Measurements from ENCODE around the gene ITSN1.

ITSN1 gene

DNA sequence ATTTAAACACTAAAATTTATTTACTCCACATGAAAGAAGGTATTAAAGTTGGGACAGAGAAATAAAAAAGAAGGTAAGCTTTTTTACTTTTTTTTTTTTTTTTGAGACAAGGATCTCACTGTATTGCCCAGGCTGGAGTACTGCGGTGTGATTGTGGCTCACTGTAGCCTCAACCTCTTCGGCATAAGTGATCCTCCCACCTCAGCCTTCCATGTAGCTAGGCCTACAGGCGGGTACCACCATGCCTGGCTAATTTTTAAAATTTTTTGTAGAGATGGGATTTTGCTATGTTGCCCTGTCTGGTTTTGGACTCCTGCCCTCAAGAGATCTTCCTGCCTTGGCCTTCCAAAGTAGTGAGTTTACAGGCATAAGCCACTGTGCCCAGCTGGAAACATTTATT lies 106.6 kb downstream of the ITSN1 start:
- DNase-seq (no peak), ATAC-seq (replicated peaks) (no peak)
- Mint-ChIP-seq H3K27ac (no peak overlapping the region), H3K36me3 (peaks cover 9 to 12% of the 10 kb centered on the region in 2 donors), H3K4me3 (no peak overlapping the region), H3K9me3 (peaks cover 13% of the 10 kb centered on the region in 2 donors), H3K4me1 (no peaks in the 10 kb centered on the region), H3K27me3 (no peaks in the 10 kb centered on the region)

DNA sequence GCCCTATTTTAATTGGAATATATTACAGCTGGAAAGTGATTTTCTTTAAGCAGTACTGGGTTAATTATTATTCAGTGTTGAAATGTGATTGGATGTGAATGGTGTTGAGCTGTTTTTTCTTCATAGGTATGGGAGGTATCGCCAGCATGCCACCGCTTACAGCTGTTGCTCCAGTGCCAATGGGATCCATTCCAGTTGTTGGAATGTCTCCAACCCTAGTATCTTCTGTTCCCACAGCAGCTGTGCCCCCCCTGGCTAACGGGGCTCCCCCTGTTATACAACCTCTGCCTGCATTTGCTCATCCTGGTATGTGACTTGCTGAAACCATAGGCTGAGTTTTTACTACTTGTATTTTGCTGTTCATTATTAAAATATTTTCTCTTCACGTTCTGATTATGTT lies 107.7 kb downstream of the ITSN1 start:
- peaks cover 9 to 12% of the 10 kb centered on the region in 2 donors for H3K36me3 Mint-ChIP-seq
- H3K27ac Mint-ChIP-seq: no peak overlapping the region
- DNase-seq: no peak
- H3K9me3 Mint-ChIP-seq: peaks cover 13% of the 10 kb centered on the region in 2 donors
- no peaks in the 10 kb centered on the region for H3K4me1 Mint-ChIP-seq
- ATAC-seq (replicated peaks): no peak
- no peaks in the 10 kb centered on the region for H3K27me3 Mint-ChIP-seq
- H3K4me3 Mint-ChIP-seq: no peak overlapping the region

DNA sequence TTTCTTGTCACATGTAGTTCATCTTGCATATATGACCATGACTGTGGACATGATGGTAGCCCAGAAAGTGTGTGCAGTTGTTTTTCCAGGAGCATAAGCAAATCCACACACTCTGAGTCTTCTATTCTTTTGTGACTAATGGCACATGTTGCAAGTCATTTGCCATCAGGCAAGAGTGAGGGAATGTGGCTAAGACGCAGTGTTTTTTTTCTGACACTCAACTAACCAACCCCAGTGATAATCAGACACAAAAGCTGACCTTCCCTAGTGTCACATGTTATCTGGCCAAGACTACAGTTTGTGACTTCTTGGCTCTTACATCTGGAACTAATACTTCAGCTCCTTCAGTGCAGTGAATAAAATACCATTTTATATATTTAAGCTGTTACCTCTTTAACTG lies 108.8 kb downstream of the ITSN1 start:
- Mint-ChIP-seq H3K27me3 (no peaks in the 10 kb centered on the region), H3K9me3 (peaks cover 13% of the 10 kb centered on the region in 2 donors), H3K36me3 (peaks cover 5 to 11% of the 10 kb centered on the region in 2 donors), H3K4me1 (no peaks in the 10 kb centered on the region), H3K4me3 (no peak overlapping the region), H3K27ac (no peak overlapping the region)
- ATAC-seq (replicated peaks) (no peak), DNase-seq (no peak)

DNA sequence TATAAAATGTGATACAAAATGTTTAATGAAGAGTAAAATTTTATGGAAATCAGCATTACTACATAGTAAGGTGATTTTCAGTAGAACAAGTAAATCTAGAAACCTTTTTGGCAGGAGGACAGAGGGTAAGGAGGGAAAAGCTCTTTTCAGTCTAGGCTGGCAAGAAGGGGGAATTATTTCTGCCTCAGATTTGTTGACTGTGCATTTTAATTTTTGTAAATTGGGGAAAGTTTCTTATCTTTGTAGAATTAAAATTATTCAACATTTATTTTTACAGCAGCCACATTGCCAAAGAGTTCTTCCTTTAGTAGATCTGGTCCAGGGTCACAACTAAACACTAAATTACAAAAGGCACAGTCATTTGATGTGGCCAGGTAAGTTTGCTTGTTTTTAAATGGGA lies 109.2 kb downstream of the ITSN1 start:
- H3K27ac Mint-ChIP-seq: no peak overlapping the region
- DNase-seq (no peak), ATAC-seq (replicated peaks) (no peak)
- H3K4me3 Mint-ChIP-seq: no peak overlapping the region
- no peaks in the 10 kb centered on the region for H3K27me3 Mint-ChIP-seq
- peaks cover 1 to 7% of the 10 kb centered on the region in 2 donors for H3K36me3 Mint-ChIP-seq
- peaks cover 9% of the 10 kb centered on the region in 2 donors for H3K9me3 Mint-ChIP-seq
- no peaks in the 10 kb centered on the region for H3K4me1 Mint-ChIP-seq

DNA sequence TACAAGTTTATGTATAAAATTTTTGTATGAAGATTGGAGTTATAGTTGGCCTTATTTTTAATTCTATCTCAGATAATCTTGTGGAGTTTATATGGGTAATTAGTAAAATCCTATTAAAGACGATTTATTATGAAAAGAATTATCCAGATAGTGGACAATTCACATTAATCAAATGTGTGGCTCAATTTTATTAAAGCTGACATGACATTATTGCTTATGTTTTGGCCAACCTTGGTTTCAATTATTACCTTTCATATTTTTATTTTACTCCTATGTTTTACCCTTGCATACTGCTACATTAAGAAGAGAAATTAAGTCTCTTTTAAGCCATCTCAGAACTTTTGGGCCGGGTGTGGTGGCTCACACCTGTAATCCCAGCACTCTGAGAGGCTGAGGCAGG lies 110.0 kb downstream of the ITSN1 start:
- Mint-ChIP-seq H3K27me3 (no peaks in the 10 kb centered on the region), H3K4me3 (no peak overlapping the region), H3K36me3 (peaks cover 0 to 3% of the 10 kb centered on the region in 2 donors), H3K27ac (no peak overlapping the region), H3K9me3 (peaks cover 4% of the 10 kb centered on the region in 2 donors), H3K4me1 (no peaks in the 10 kb centered on the region)
- no peak for ATAC-seq (replicated peaks)
- no peak for DNase-seq

DNA sequence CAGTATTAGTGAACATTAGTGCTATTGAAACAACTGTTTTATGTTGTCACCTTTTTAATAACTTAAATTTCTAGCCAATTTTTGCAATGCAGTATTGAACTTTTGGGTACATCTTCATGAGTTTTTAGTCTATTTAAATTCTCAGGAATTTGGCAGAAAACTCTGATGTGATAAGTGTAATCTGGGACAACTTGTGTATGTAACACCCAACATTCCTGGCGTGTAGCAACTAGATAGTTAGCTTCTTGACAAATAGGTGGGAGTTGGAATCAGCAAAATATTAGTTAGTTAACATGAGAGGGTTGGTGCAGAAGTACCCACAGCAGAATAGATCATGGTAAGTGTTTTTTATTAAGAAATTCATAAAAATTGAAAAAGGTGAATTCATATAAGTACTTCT lies 111.6 kb downstream of the ITSN1 start:
- H3K27ac Mint-ChIP-seq: no peak overlapping the region
- DNase-seq: no peak
- ATAC-seq (replicated peaks): no peak
- H3K4me3 Mint-ChIP-seq: no peak overlapping the region
- no peaks in the 10 kb centered on the region for H3K27me3 Mint-ChIP-seq
- H3K36me3 Mint-ChIP-seq: no peaks in the 10 kb centered on the region
- no peaks in the 10 kb centered on the region for H3K4me1 Mint-ChIP-seq
- no peaks in the 10 kb centered on the region for H3K9me3 Mint-ChIP-seq

DNA sequence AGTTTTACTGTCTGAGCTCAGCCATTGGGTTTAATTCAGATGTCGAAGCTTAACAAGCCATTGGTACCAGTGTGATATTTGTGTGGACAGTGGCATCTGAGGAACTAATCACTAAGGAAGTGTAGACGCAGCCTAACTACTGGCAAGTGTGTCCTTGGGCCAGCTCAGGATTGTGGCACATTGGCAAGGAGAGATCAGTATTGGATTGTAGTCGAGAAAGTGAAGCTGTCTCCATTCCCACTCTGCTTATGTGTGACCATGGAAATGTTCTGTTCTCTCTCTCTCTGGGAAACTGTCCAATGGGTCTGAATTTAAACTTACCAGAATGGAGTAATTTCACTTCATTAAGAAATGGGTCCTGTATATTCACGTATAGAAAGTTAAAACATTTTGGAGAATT lies 112.2 kb downstream of the ITSN1 start:
- H3K4me3 Mint-ChIP-seq: no peak overlapping the region
- no peaks in the 10 kb centered on the region for H3K36me3 Mint-ChIP-seq
- H3K4me1 Mint-ChIP-seq: no peaks in the 10 kb centered on the region
- H3K9me3 Mint-ChIP-seq: no peaks in the 10 kb centered on the region
- DNase-seq: no peak
- H3K27me3 Mint-ChIP-seq: no peaks in the 10 kb centered on the region
- ATAC-seq (replicated peaks): no peak
- H3K27ac Mint-ChIP-seq: no peak overlapping the region

DNA sequence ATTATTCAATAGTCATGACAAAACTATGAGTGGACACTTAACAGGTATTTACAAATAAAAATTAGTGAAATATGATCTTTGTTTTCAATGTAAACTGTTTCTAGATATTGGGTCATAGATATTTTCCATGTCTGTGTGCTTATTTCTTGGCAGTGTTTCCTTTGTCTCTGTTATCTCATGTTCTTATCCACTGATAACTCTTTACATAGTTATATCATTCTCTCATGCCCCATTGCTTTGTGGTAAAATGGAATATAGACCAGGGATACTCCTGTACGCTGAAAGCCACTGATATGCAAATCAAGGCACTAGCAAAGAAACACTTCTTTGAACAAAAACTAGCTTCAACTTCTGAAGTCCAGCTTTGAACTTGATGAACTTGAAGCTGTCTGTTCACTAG lies 113.1 kb downstream of the ITSN1 start:
- DNase-seq (no peak), ATAC-seq (replicated peaks) (no peak)
- Mint-ChIP-seq H3K27ac (no peak overlapping the region), H3K27me3 (no peaks in the 10 kb centered on the region), H3K4me3 (no peak overlapping the region), H3K4me1 (no peaks in the 10 kb centered on the region), H3K9me3 (no peaks in the 10 kb centered on the region), H3K36me3 (no peaks in the 10 kb centered on the region)

DNA sequence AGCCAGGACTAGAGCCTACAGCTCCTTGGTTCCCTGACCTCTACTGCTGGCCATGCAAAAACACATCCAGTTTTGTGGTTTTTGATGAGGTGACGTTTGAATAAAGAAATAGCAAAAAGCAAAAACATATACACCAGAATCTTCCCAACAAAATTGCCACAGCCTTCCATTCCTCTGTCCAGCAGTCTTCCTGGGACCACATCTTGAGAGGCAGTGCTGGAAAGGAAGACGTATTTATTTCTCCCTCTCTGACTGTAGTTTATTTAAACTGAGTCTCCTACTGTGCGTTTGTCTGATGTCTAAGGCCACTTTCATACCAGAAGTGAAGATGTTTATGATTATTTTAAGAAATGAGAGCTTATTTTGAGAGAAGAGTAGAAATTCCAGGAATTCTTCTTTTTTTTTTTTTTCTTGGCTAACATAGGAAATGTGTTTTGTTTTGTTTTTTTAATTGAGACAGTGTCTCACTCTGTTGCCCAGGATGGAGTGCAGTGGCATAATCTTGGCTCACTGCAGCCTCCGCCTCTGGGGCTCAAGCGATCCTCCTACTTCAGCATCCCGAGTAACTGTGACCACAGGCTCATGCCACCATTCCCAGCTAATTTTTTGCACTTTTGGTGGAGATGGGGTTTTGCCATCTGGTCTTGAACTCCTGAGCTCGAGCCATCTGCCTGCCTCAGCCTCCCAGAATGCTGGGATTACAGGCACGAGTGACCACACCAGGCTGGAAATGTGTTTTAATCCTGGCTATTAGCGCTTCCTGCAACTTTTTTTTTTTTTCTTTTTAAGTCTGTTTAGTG lies 118.5 kb downstream of the ITSN1 start:
- H3K27ac Mint-ChIP-seq: no peak overlapping the region
- no peak for ATAC-seq (replicated peaks)

DNA sequence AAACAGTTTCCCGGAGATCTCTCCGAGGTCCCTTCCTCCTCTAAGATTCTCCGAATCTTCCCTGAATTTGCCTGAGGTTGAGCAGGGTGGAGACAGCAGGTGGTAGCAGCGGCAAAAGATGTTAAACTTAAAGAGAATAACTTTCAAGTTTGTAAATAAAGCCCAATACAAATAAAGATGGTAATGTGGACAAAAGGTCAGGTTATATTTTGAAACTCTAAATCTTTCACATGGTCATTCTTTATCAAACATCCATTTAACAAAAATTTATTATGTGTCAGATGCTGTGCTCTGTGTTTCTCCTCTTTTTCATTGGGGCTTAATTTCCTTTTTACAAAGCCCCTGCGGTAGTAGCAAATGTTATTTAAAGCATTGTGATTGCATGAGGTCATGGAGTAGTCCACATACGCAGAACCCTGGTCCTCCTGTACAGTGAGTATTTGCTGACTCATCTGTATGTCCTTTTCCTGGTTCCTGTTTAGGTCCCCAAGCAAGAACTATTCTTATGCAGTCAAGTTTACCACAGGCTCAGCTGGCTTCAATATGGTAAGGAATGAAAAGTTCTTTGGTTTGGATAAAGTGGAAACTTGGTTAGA lies 119.2 kb downstream of the ITSN1 start:
- H3K4me1 Mint-ChIP-seq: no peaks in the 10 kb centered on the region
- DNase-seq (no peak), ATAC-seq (replicated peaks) (peak; percentile 63 to 72)
- H3K4me3 Mint-ChIP-seq: no peak overlapping the region
- peaks cover 0 to 1% of the 10 kb centered on the region in 2 donors for H3K36me3 Mint-ChIP-seq
- no peaks in the 10 kb centered on the region for H3K27me3 Mint-ChIP-seq
- H3K9me3 Mint-ChIP-seq: no peaks in the 10 kb centered on the region
- no peak overlapping the region for H3K27ac Mint-ChIP-seq

More for the DNA sequence above, 118.5 kb downstream of the ITSN1 start:
- Mint-ChIP-seq H3K9me3 (no peaks in the 10 kb centered on the region), H3K36me3 (no peaks in the 10 kb centered on the region), H3K4me3 (no peak overlapping the region), H3K27me3 (no peaks in the 10 kb centered on the region), H3K4me1 (no peaks in the 10 kb centered on the region)
- DNase-seq: no peak

DNA sequence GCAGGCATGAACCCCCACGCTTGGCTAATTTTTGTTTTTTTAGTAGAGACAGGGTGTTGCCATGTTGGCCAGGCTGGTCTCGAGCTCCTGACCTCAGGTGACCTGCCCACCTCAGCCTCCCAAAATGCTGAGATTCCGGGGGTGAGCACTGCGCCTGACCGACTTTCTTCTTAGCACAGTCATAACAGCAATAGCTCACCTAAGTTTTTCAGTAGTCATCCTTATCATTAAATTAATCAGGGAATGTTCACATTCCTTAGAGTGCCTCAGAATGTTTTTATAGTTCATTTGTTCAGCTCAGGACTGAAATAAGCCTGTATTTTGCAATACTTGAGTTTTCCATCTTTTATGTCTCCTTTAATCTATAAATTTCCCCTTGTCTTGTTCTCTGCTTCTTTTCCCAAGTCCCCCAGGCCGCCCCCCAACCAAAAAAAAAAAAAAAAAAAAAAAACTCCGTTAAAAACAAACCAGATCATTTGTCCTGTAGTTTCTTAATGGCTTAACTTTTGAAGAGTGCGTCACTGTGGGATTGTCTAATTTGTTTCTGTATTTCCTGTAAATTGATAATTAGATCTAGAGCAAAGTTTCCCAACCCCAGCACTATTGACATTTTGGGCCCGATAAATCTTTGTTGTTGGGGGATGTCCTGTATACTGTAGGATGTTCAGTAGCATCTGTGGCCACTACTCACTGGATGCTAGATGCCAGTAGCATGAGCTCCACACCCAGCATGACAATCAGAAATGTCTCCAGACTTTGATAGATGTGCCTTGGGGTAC lies 120.7 kb downstream of the ITSN1 start:
- Mint-ChIP-seq H3K4me1 (no peaks in the 10 kb centered on the region), H3K27me3 (no peaks in the 10 kb centered on the region), H3K27ac (no peak overlapping the region), H3K9me3 (no peaks in the 10 kb centered on the region), H3K36me3 (peaks cover 0 to 2% of the 10 kb centered on the region in 2 donors), H3K4me3 (no peak overlapping the region)
- DNase-seq (no peak), ATAC-seq (replicated peaks) (no peak)

DNA sequence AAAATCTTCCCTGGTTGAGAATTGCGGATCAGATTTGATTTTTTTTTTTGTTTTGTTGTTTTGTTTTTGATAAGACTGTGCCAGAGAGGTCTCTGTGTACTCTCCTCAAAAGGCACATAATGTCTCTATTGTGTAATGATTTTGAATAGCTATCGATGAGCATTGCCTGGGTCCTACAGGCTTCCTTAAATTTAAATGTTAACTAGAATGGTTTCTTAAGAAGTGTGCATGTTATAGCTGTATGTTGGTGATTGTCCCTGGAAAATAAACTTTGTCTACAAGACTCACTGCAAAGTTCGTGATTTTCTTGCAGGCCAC lies 121.2 kb downstream of the ITSN1 start:
- no peak for DNase-seq
- Mint-ChIP-seq H3K4me3 (no peak overlapping the region), H3K4me1 (no peaks in the 10 kb centered on the region), H3K9me3 (no peaks in the 10 kb centered on the region), H3K36me3 (peaks cover 0 to 2% of the 10 kb centered on the region in 2 donors), H3K27ac (no peak overlapping the region), H3K27me3 (no peaks in the 10 kb centered on the region)
- ATAC-seq (replicated peaks): no peak

DNA sequence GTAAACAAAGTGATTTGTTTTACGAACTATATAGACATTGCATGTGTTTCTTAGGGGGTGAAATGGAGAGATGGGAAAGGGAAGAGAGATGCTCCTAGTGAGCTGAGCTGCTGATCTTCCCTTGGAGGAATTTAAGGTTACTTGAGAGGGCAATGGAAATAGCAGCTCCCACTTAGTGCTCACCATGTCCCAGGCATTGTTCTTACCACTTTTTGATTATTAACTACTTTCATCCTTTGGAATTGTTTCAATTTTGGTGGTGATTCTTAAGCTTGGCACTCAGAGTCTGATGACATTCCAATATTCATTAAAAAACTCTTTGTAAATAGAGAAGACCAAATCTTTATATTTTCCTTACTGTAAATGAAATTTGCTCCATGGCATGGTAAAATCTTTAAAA lies 124.9 kb downstream of the ITSN1 start:
- peaks cover 0 to 5% of the 10 kb centered on the region in 2 donors for H3K27me3 Mint-ChIP-seq
- H3K4me1 Mint-ChIP-seq: no peaks in the 10 kb centered on the region
- ATAC-seq (replicated peaks) (no peak), DNase-seq (no peak)
- H3K27ac Mint-ChIP-seq: no peak overlapping the region
- peaks cover 9% of the 10 kb centered on the region in 2 donors for H3K36me3 Mint-ChIP-seq
- H3K4me3 Mint-ChIP-seq: no peak overlapping the region
- peaks cover 0 to 6% of the 10 kb centered on the region in 2 donors for H3K9me3 Mint-ChIP-seq

DNA sequence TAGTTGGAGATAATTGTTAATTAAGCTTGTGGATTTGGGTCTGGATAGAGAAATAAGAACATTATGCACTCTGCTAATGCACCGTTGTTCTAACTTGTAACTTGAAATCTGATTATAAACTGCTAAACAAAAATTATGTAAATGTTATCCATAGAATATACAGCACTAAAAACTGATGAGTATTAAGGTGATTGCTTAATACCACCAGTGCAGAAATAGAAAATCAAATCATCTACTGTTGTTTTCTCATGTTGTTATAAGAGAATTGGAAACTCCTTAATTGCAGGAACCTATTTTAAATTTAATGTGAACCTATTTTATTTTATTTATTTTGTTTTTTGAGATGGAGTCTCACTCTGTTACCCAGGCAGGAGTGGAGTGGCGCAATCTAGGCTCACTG lies 125.7 kb downstream of the ITSN1 start:
- Mint-ChIP-seq H3K36me3 (peaks cover 9 to 10% of the 10 kb centered on the region in 2 donors), H3K4me3 (no peak overlapping the region), H3K4me1 (no peaks in the 10 kb centered on the region), H3K27me3 (peaks cover 0 to 5% of the 10 kb centered on the region in 2 donors), H3K27ac (no peak overlapping the region), H3K9me3 (peaks cover 0 to 6% of the 10 kb centered on the region in 2 donors)
- no peak for DNase-seq
- ATAC-seq (replicated peaks): no peak

DNA sequence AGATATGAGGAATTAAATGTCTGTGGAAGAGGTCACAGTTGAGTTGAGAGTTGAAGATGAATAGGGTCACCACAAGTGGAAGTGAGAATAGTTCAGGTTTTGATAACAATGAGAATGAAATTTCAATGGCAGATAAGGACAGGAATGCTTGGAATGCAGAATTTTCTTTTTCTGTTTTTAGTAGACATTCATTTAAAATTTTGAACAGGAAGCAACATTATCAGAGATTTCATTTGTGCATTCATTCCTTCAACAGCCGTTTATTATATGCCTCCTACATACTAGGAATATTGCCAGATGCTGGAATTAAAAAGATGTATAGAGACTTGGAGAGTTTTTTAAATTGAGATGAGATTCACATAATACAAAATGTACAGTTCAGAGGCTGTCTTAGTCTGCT lies 126.8 kb downstream of the ITSN1 start:
- no peak overlapping the region for H3K27ac Mint-ChIP-seq
- H3K27me3 Mint-ChIP-seq: peaks cover 0 to 5% of the 10 kb centered on the region in 2 donors
- H3K36me3 Mint-ChIP-seq: peaks cover 9 to 10% of the 10 kb centered on the region in 2 donors
- DNase-seq (no peak), ATAC-seq (replicated peaks) (no peak)
- H3K9me3 Mint-ChIP-seq: peaks cover 0 to 6% of the 10 kb centered on the region in 2 donors
- no peaks in the 10 kb centered on the region for H3K4me1 Mint-ChIP-seq
- no peak overlapping the region for H3K4me3 Mint-ChIP-seq

All from stimulated activated naive B cell treated with anti-CD40 and anti-IgM and Interleukin-4, amounts not matched to agents 10 μg/mL and 1 μg/mL and 100 μg/mL, for 72 hours (primary cell).